T-cell (primary cell): ENCODE data around the gene PAQR7. TPM values are rescaled to one million over a fixed set of nuclear protein-coding genes. Genes with fewer than 3 reads are reported as not detected.

Experiments
- ATAC-seq, 4 experiments: fragments of 200-7000 bp in 3 of 4; fragments of 150-1000 bp in 1 of 4; cut with Tn5 transposase; replicated peaks in 1 of 4; 1 replicate in 3 of 4; 2 replicates in 1 of 4; pipeline ENCODE4 v1.10.0; 2021; ENCODE audit warnings: moderate library complexity in 3 of 4, mild to moderate bottlenecking in 2 of 4, moderate number of reproducible peaks in 1 of 4
- CTCF ChIA-PET, 2 donors: fragments of 300-600 bp; sonication (Branson Sonifier 250); formaldehyde crosslinking; loops; one replicate each; lab custom pipeline; 2022; ENCODE audit warnings: antibody characterized with exemption in 2 of 2; lab: Charles Lee
- POLR2A ChIA-PET, 2 donors: fragments of 300-600 bp; sonication (Branson Sonifier 250); formaldehyde crosslinking; loops; one replicate each; lab custom pipeline; 2022; ENCODE audit warnings: antibody characterized with exemption in 2 of 2; lab: Charles Lee
- DNase-seq, 35 experiments: peaks; one replicate each; pipeline versions ENCODE4 v3.0.0 to v3.0.0-alpha.2; 2013 to 2023
- H3K27ac ChIP-seq: one replicate; pipeline ENCODE4 v1.5.1; 2013; ENCODE audit warnings: low read length
- H3K27me3 ChIP-seq, 2 experiments: replicated peaks in 1 of 2; 1 replicate in 1 of 2; 2 replicates in 1 of 2; pipeline versions ENCODE4 v1.6.1 to v1.7.0; 2013; ENCODE audit warnings: low read length in 1 of 2, mixed read lengths in 1 of 2; ENCODE audit not compliant: control insufficient read depth in 2 of 2, insufficient read depth in 2 of 2; ENCODE audit errors: extremely low read depth in 1 of 2
- H3K36me3 ChIP-seq, 2 donors: 1 replicate in 1 of 2; 2 replicates in 1 of 2; pipeline versions ENCODE4 v1.6.1 to v1.7.0; 2013; ENCODE audit warnings: low read length in 1 of 2; ENCODE audit not compliant: control insufficient read depth in 2 of 2, insufficient read depth in 1 of 2; ENCODE audit errors: extremely low read depth in 1 of 2
- H3K4me1 ChIP-seq, 2 experiments: 1 replicate in 1 of 2; 2 replicates in 1 of 2; pipeline versions ENCODE4 v1.6.1 to v1.7.0; 2013; ENCODE audit warnings: low read length in 2 of 2, mixed read lengths in 1 of 2; ENCODE audit not compliant: insufficient read depth in 2 of 2, control insufficient read depth in 1 of 2; ENCODE audit errors: extremely low read depth in 1 of 2
- H3K4me3 ChIP-seq, 2 donors: 1 replicate in 1 of 2; 2 replicates in 1 of 2; pipeline versions ENCODE4 v1.5.1 to v1.7.0; 2013; ENCODE audit warnings: mild to moderate bottlenecking in 2 of 2, low read length in 1 of 2, moderate library complexity in 1 of 2; ENCODE audit not compliant: control insufficient read depth in 1 of 2; ENCODE audit errors: extremely low read depth in 1 of 2
- H3K9me3 ChIP-seq: 2 replicates; pipeline ENCODE4 v1.7.0; 2013
- H3K27ac Mint-ChIP-seq, 2 donors: one replicate each; pipeline ENCODE4 v1.8.0; 2020 to 2021; ENCODE audit warnings: mild to moderate bottlenecking in 2 of 2, mixed read lengths in 2 of 2
- H3K27me3 Mint-ChIP-seq, 2 donors: one replicate each; pipeline ENCODE4 v1.8.0; 2021 to 2022; ENCODE audit warnings: mixed read lengths in 2 of 2
- H3K36me3 Mint-ChIP-seq: one replicate; pipeline ENCODE4 v1.8.0; 2021; ENCODE audit warnings: mixed read lengths
- H3K4me1 Mint-ChIP-seq, 3 donors: one replicate each; pipeline ENCODE4 v1.8.0; 2020 to 2022; ENCODE audit warnings: mixed read lengths in 3 of 3, mild to moderate bottlenecking in 1 of 3
- H3K4me3 Mint-ChIP-seq, 3 donors: one replicate each; pipeline ENCODE4 v1.8.0; 2020 to 2022; ENCODE audit warnings: mild to moderate bottlenecking in 3 of 3, mixed read lengths in 3 of 3, moderate library complexity in 3 of 3
- H3K9me3 Mint-ChIP-seq, 3 donors: one replicate each; pipeline ENCODE4 v1.8.0; 2020 to 2022; ENCODE audit warnings: mixed read lengths in 3 of 3
- WGBS: methylation state at CpG from one replicate; pipeline ENCODE4 v1.1.5; 2013; ENCODE audit warnings: missing lambda C conversion rate; ENCODE audit not compliant: insufficient coverage; 5-methylcytosine and 5-hydroxymethylcytosine counted together
- total RNA-seq, 35 experiments: library from RNA in 6 of 35; stranded (reverse) in 6 of 35; fragments of 120-200 nt in 1 of 35; gene quantifications; one replicate each; pipeline versions ENCODE4 v1.2.1 to v1.2.4 and lab custom pipeline; 2013 to 2026

PAQR7 gene
- total RNA-seq, 5 donors from 2014 or later (not counting 1 experiment from before 2014, with no cell fraction given): 1.9 to 3.8 (median 3.0) TPM

DNA sequence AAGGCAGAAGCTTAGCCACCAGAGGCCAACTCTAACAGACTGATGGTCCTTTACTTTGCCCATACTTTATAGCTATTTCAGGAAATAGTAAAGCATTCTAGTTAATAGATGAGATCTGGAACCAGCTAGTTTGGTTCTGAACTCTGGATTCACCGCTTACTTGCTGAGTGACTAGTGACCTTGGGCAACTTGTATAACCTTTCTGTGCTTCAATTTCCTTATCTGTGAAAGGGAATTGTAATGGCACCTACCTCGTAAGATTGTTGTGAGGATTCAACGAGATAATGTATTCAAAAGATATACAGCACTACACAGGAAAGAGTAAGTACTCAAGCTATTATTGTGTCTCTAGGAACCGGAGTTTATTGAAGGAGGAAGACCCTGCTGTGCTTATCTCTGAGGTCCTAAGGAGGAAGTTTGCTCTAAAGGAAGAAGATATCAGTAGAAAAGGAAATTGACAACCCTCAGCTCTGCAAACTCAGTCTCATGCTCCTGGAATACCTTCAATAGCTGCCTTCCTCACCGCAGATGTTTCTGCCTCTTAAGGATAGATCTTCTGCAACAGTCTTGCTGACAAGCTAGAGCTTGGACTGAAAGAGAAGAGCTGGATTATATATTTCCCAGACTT is 43.8 kb downstream of the PAQR7 start:
- Mint-ChIP-seq H3K27ac (peak overlapping the region; percentile 68 to 69), H3K36me3 (peaks cover 58% of the 10 kb centered on the region), H3K4me1 (peaks cover 7 to 12% (median 8%) of the 10 kb centered on the region in 3 donors), H3K27me3 (no peaks in the 10 kb centered on the region), H3K9me3 (no peaks in the 10 kb centered on the region), H3K4me3 (no peak overlapping the region)
- Histone ChIP-seq H3K36me3 (peaks cover 12 to 65% of the 10 kb centered on the region in 2 donors), H3K9me3 (no peaks in the 10 kb centered on the region), H3K27me3 (no peaks in the 10 kb centered on the region), H3K4me3 (no peak overlapping the region), H3K4me1 (peaks cover 5 to 14% of the 10 kb centered on the region in 2 experiments), H3K27ac (no peak overlapping the region)
- CTCF ChIA-PET: interaction anchor here in 1 of 2 donors (0.6 kb wide), 1 partner anchor 20 kb away, joined by 3 read pairs; no protein-coding TSS in a partner anchor
- no CpG with 5 or more reads among the region's 5 CpGs for WGBS
- DNase-seq (no peak), ATAC-seq (peak in 2 of 4 experiments; percentile 17 to 32)
- POLR2A ChIA-PET: interaction anchor here in 1 of 2 donors (0.5 kb wide), 1 partner anchor 9 kb away, joined by 3 read pairs; no protein-coding TSS in a partner anchor

DNA sequence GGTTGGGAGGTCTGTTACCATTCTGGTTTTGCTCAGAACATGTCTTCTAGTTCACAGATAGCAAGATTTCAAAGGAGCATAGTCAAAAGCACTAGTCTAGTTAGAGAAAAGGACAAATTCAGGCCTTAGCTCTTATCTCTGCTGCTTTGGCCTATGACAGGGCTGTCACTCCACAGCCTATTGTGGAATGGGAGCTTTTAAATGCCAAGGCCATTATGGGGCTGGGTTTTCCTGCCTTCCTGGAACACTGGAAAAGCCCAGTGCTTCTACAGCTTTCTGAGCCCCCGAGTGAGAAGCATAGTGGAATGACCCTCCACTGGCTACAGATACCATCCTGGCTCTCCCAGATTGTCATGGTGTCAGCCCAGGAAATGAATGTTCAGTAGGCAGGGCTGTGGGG is 46.5 kb downstream of the PAQR7 start:
- H3K36me3 ChIP-seq: peaks cover 16 to 71% of the 10 kb centered on the region in 2 donors
- no peak overlapping the region for H3K4me3 ChIP-seq
- H3K9me3 Mint-ChIP-seq: no peaks in the 10 kb centered on the region
- POLR2A ChIA-PET: no interaction called here
- peaks cover 5 to 14% of the 10 kb centered on the region in 2 experiments for H3K4me1 ChIP-seq
- H3K27me3 ChIP-seq: no peaks in the 10 kb centered on the region
- no peaks in the 10 kb centered on the region for H3K27me3 Mint-ChIP-seq
- WGBS: no CpG with 5 or more reads among the region's 1 CpG
- no peak for ATAC-seq
- peaks cover 54% of the 10 kb centered on the region for H3K36me3 Mint-ChIP-seq
- no peak overlapping the region for H3K27ac Mint-ChIP-seq
- H3K27ac ChIP-seq: no peak overlapping the region
- no peaks in the 10 kb centered on the region for H3K9me3 ChIP-seq
- H3K4me3 Mint-ChIP-seq: no peak overlapping the region
- CTCF ChIA-PET: interaction anchor here in 1 of 2 donors (0.6 to 0.7 kb wide), 2 partner anchors 58 to 493 kb away, joined by 3 to 5 read pairs; no protein-coding TSS in a partner anchor
- no peak for DNase-seq
- H3K4me1 Mint-ChIP-seq: peaks cover 8 to 12% (median 12%) of the 10 kb centered on the region in 3 donors

DNA sequence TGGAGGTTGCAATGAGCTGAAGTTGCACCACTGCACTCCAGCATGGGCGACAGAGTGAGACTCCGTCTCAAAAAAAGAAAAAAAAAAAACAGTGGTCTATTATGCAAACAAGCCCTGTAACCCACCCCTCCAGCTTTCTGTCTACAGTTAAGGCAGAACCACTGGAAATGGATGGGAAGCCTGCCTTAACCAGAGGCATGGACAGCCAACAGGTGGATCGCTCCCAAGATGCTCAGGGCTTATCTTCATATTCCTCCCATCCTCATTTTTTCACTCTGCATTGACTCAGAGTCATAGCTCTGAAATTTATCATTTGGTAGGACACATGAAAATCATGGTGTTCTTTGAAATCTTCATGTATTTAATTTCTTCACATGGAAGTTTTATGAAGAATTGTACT is 47.0 kb downstream of the PAQR7 start:
- POLR2A ChIA-PET: no interaction called here
- Histone ChIP-seq H3K4me1 (peaks cover 5 to 14% of the 10 kb centered on the region in 2 experiments), H3K36me3 (peaks cover 16 to 65% of the 10 kb centered on the region in 2 donors), H3K27me3 (no peaks in the 10 kb centered on the region), H3K9me3 (no peaks in the 10 kb centered on the region), H3K27ac (no peak overlapping the region), H3K4me3 (no peak overlapping the region)
- ATAC-seq (no peak), DNase-seq (no peak)
- Mint-ChIP-seq H3K27me3 (no peaks in the 10 kb centered on the region), H3K27ac (no peak overlapping the region), H3K4me1 (peaks cover 8 to 12% (median 12%) of the 10 kb centered on the region in 3 donors), H3K36me3 (peaks cover 58% of the 10 kb centered on the region), H3K4me3 (no peak overlapping the region), H3K9me3 (no peaks in the 10 kb centered on the region)
- WGBS: no CpG with 5 or more reads among the region's 3 CpGs
- CTCF ChIA-PET: interaction anchor here in 1 of 2 donors (0.6 to 0.7 kb wide), 2 partner anchors 58 to 494 kb away, joined by 3 to 5 read pairs; no protein-coding TSS in a partner anchor

DNA sequence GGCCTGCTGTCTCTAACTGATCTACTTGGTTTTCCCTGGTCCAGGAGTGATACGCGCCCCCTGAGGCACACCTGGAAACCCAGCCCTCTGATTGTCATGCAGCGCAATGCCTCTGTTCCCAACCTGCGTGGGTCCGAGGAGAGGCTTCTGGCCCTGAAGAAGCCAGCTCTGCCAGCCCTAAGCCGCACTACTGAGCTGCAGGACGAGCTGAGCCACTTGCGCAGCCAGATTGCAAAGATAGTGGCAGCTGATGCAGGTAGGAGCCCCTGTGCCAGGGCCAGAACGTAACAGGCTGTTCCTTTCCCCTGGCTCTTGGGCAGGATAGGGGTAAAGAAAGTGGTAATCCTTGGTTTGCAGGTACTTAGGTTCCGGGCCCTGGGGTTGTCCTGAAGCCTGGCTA is 48.9 kb downstream of the PAQR7 start:
- Mint-ChIP-seq H3K9me3 (no peaks in the 10 kb centered on the region), H3K27ac (no peak overlapping the region), H3K4me1 (peaks cover 8 to 17% (median 12%) of the 10 kb centered on the region in 3 donors), H3K4me3 (no peak overlapping the region), H3K27me3 (no peaks in the 10 kb centered on the region), H3K36me3 (peaks cover 52% of the 10 kb centered on the region)
- H3K27me3 ChIP-seq: no peaks in the 10 kb centered on the region
- DNase-seq: no peak
- no peaks in the 10 kb centered on the region for H3K9me3 ChIP-seq
- ATAC-seq: no peak
- peaks cover 16 to 50% of the 10 kb centered on the region in 2 donors for H3K36me3 ChIP-seq
- no peak overlapping the region for H3K4me3 ChIP-seq
- H3K27ac ChIP-seq: no peak overlapping the region
- H3K4me1 ChIP-seq: peaks cover 4 to 6% of the 10 kb centered on the region in 2 experiments
- POLR2A ChIA-PET: interaction anchor here (0.5 to 0.6 kb wide), 3 partner anchors 32 to 307 kb away, joined by 3 to 4 read pairs (median 3); no protein-coding TSS in a partner anchor
- over 99% methylated on average over 9 of the region's 10 CpGs for WGBS
- CTCF ChIA-PET: interaction anchor here (0.6 kb wide), 2 partner anchors 177 to 624 kb away, joined by 3 read pairs; no protein-coding TSS in a partner anchor

DNA sequence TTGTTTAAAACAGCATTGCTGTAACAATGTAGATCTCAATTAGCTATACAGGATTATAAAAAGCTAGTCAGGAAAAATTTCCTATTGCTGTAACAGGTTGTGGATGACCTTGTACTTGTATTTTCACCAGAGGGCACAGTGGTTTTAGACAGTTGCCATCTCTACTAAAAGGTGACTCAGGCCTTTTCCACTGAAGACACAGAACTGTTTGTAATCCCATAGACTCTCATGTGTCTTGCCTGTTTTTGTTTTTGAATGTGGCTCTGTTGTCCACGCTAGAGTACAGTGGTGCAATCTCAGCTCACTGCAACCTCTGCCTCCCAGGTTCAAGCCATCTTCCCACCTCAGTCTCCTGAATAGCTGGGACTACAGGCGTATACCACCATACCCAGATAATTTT is 49.9 kb downstream of the PAQR7 start:
- no peaks in the 10 kb centered on the region for H3K27me3 ChIP-seq
- ChIA-PET POLR2A (no interaction called here), CTCF (interaction anchor here in 1 of 2 donors (0.7 kb wide), 1 partner anchor 23 kb away, joined by 3 read pairs; no protein-coding TSS in a partner anchor)
- H3K4me3 ChIP-seq: no peak overlapping the region
- H3K4me1 ChIP-seq: peaks cover 8 to 14% of the 10 kb centered on the region in 2 experiments
- DNase-seq (no peak), ATAC-seq (no peak)
- H3K4me3 Mint-ChIP-seq: no peak overlapping the region
- no peak overlapping the region for H3K27ac ChIP-seq
- WGBS: no CpG with 5 or more reads among the region's 2 CpGs
- H3K36me3 ChIP-seq: peaks cover 16 to 41% of the 10 kb centered on the region in 2 donors
- no peaks in the 10 kb centered on the region for H3K9me3 ChIP-seq
- peaks cover 17 to 24% (median 17%) of the 10 kb centered on the region in 3 donors for H3K4me1 Mint-ChIP-seq
- H3K9me3 Mint-ChIP-seq: no peaks in the 10 kb centered on the region
- H3K27me3 Mint-ChIP-seq: no peaks in the 10 kb centered on the region
- H3K27ac Mint-ChIP-seq: no peak overlapping the region
- peaks cover 42% of the 10 kb centered on the region for H3K36me3 Mint-ChIP-seq

DNA sequence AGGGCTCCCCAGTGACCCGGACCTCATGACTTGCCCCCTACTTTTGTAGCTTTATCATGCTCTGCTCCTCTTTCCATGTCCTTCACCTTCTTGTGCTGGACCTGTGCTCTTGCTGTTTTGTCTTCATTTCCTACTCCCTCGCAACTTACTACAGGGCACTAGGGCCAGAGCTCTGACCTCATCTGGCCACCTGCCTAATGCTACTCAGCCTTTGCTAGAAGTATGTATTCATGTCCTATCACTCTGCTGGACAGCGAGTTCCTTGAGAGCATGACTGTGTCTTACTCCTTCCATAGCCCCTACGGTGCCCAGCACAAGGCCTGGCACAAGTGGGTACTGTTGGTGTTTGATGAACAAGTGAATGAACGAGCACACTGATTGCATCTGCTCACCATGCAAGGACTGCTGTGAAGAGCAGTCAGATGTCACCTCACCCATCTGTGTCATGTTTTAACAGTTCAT is 53.8 kb downstream of the PAQR7 start:
- Histone ChIP-seq H3K27me3 (no peaks in the 10 kb centered on the region), H3K4me1 (peaks cover 14 to 40% of the 10 kb centered on the region in 2 experiments), H3K9me3 (no peaks in the 10 kb centered on the region), H3K36me3 (peaks cover 4 to 7% of the 10 kb centered on the region in 2 donors), H3K27ac (peak overlapping the region; percentile 87), H3K4me3 (no peak overlapping the region)
- Mint-ChIP-seq H3K27me3 (no peaks in the 10 kb centered on the region), H3K4me3 (peak overlapping the region; percentile 86 to 92 (median 90)), H3K27ac (peak overlapping the region; percentile 96), H3K36me3 (peaks cover 11% of the 10 kb centered on the region), H3K9me3 (no peaks in the 10 kb centered on the region), H3K4me1 (peaks cover 31 to 44% (median 43%) of the 10 kb centered on the region in 3 donors)
- no peak for ATAC-seq
- WGBS: 91% methylated on average over 4 of the region's 5 CpGs
- CTCF ChIA-PET: no interaction called here
- no peak for DNase-seq
- POLR2A ChIA-PET: interaction anchor here in 1 of 2 donors (0.7 kb wide), 1 partner anchor 16 kb away, joined by 3 read pairs; no protein-coding TSS in a partner anchor
